Measurements from ENCODE around the gene CBLB.

CBLB gene

DNA sequence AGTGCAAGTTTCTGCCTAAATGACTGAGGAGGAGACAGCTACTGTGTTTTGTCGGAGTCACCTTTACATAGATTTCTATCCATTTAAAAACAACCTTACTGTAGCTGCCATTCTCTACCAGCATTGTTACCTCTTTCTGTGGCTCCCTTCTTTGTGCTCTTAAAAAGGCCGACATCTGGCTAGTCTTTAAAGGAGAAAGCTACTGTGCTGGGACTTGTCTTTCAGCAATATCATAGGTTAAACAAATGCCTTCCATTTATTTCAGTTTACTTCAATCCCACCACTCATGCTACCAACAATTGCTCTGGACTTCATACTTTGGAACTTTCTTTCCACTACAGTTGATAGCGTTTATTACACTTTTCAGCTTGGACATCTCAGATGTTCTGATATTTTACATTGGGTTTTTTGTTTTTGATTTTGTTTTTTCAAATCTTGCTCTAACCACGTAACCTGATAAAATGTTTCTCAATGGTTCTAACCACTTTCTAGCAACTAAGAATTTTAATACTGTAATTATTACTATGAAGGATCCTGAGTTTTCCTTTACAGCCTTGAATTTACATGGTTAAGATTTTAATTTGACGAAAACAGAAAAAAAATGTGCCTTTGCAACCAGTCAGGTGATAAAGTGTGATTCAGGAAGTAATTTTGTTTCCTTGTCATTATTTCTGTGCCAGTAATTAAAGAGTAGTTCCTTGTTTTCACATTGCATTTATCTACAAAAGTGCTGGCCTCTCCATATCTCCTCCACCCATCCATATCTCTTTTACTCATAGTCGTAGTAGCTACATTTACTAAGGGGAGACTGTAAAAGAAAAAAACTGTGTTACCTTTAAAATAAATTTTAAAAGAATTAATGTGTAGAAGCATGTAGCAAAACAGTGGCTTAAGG, 1.3 kb upstream of the CBLB start:
- no peak for DNase-seq

DNA sequence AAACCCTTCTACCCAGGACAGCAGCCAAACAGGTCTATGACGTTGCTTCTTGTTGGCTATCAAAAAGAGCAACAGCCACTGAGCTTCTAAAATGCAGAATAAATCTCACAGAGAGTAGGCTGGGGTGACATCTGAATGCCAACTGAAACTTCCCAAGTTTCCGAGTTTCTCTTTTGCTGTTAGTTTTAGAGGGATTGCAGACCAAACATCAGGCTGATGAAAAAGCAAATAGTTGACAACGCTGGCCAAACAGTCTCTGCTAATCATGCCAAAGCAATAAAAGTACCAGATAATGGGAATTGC, 670 bp upstream of the CBLB start:
- DNase-seq = no peak

DNA sequence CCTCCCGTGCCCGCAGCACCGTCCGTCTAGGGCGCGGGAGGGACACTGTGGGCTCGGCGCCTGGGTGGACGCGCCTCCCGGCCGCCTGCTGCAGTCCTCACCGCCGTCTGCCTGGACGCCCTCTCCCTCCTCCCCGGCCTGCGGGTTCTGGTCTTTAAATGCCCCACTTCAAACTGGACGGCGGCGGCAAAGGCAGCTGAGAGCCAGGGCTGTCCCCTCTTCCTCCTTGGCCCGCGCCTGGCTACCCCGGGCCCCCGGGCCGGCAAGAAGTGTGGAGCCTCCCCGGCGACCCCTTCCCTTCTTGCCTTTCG, 426 bp downstream of the CBLB start:
- peak in 2 of 5 donors; percentile 10 to 24 for DNase-seq

DNA sequence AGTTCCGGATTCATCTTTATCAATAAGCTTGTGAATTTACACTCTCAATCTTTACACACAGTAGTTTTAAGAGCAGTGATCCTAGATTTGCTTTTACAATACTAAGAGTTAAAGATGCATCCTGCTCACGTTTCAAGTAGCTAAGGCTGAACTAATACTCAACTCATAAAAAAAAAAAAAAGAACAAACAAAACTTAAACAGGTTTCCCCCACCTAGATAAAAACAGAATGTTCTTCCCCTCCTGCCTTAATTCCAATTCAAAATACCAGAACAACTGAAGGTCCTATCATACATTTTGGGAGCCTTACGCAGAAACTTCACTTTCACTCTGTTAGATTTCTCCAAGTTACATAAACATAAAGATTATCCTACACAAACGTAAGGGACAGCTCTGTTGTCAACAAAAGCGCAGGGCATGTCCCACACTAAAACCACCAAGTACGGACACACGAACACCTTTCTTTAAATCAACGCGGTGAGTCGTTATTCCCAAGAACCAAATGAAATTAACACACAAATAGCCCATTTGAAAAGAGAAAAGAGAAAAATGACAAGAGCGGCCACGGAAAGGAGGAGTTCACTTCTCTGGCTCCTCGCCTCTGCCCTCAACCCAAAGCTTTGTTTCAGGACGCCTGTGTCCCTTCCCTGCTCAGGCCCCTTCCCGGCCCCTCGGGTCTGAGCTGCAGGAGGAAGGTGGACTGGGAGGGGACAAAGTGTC, 941 bp downstream of the CBLB start:
- peak in 2 of 5 donors; percentile 6 to 17 for DNase-seq

DNA sequence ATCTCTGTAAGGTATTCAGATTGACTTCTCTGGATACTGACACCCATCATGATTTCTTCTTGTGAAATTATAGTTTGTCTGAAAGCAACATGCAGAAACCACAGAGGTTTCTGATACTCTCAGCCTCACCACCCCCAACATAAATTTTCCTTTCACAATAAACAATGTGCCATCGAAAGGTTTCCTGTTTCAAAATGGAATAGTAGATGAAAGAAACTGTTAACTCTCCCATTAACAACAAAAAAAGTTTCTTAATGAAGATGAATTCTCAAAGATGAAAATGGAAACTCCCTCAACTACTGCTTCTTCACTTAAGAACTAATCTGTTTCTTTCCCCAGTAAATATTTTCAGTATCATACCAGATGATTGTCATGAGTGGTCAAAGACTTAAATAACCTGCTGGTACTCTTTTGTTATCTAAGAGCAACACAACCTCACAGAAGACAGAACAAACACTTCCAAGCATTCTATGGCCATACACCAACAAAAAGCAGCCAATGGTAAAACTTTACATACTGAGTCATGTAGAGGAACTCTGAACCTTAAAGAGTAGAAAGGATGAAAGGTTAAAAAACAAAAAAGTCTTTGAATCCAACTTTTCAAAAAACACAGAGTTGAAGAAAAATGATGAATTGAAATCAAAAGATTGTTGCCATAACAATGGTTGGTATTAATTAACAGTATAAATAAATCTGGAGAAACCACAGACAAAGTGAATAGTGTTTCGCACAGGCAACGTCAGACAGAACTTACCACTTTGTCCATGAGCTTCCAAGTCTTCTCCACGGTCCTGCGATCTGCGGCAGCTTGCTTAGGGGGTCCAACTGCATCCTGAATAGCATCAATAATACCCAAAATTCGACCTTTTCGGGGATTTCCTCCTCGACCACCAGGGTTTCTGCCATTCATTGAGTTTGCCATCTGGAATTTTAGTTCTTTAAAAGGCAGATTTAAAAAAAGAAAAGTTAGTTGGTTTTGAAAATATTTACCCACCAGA, 1.9 kb downstream of the CBLB start:
- peak in 1 of 5 donors; percentile 64 for DNase-seq

DNA sequence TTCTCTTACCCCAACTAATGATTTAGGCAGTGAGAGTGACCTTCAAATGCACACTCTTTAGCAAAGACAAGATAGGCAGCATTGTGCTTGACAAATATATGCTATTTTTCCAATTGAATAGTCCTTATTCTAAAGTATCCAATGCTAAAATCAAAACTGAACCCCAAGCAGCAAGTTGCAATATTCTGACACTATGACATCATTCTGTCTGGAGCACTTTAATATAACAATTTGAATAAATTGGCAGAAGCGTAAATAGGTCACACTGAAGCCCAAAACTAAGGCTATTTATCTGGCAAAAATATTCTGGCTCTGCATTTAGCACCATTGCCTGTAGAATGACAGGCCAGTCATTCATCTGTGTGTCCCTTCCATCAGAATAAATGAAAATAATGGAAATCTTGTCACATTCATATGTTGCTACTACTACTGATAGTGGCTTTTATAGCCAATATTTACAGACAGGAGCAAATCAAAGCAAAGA, 2.9 kb downstream of the CBLB start:
- DNase-seq = no peak

DNA sequence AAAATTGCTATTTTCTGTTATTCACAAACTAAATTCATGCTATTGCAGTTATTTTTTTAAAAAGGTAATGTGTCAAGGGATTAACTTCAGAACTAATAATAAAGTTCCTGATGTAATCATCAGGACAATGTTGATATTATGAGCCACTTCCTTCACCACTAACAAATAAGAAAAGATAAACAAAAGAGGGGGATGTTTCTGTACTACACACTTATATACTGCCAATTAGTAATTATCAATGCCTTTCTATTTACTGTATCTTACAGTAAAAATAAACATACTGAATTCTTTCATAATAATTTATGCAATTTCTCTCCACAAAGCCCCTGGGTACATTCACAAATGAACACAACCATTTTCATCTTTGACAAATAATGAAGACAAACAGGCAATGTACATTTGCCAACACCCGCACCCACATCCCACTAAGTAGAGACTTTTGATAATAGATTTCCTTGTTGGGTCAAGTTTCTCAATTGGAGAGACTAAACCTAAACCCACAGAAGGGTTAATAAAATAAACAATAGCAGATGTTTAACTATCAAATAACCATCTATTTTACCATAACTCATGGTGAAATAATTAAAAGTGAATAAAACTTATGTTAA, 3.7 kb downstream of the CBLB start:
- DNase-seq = no peak

DNA sequence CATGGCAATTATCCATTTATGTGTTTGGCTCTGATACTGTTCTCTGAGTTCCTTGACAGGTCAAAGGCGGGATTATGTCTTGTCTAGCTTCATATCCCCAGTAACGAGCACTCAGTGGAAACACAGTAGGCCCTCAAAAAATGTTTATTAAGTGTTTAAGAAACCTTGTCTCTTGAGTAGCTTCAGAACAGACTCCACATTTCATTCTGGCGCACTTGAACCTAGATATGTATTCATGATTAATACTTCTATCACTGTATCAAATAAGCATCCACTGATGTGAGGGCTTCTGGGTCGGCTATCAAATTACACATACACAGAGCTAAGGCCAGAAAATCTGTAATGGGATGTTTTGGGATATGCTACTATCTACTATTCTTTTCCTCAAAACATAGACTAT, 4.6 kb downstream of the CBLB start:
- DNase-seq = no peak

DNA sequence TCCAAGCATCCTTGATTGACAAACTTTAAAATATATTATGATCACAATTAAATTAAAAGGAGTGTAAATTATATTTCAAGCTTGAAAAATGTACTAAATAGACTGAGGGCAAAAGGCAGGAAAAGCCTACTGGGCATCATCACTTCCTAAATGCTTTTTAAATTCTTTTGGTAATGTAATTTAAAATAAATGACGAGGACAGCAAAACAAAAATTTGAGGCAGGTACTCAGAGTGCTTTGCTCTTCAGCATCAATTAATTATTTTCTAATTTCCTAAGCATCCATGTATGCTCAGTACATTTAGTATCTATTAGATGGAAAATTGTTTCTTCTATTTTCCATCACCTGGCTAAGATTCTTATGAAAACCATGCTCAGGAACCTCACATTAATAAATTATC, 5.2 kb downstream of the CBLB start:
- DNase-seq = no peak

DNA sequence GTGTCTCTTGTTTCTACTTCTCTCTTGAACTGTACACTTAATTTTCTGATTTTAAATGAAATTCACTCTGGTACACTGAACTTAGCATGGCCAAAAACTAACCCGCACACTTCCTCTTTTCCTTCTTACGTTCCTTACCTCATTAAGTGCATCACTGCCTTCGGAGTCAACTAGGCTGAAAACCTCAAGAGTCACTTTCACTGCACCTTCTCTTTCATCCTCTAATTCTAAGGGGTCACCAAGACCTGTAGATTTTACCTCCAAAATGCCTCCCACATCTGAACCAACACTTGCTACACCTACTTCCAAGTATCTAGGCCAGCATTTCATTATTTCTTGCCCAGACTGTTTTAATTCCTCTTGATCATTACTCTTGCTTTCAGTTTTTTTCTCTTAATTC, 6.6 kb downstream of the CBLB start:
- DNase-seq = no peak

DNA sequence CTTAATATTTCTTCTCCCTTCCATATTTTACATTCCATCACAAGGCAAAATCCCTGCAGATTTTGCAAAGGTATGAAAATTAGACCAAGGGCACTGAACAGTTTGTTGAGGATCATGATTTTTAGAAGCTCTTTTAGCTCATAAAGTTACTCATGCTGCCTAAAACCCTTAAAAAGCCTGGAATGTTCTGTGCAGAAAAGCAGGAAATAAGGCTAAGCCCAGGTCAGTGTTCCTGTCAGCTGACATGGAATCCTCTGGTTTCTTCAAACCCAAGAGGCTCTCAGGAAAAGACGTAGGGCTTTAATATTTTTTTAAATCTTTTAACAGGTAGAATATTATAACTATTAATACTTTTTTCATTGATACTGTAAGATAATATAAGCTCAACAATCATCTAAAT, 8.2 kb downstream of the CBLB start:
- no peak for DNase-seq

DNA sequence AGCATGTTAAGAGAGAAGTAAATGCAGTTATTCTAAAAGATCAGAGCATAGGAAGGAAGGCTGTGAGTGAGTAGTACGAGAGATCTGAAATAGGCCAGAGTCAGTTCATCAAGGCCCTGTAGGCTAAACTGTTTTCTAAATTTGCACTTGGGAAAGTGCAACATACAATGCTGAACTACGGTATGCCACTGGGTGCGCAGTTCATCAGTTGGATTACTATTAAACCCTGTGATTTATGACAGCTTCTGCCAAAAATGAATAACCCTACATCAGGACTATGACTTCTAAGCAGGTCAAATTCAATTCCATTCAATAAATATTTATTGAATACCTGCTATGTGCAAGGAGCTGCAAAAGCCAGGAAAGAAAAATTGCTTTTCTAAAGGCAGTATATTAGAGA, 10.8 kb downstream of the CBLB start:
- DNase-seq = no peak

DNA sequence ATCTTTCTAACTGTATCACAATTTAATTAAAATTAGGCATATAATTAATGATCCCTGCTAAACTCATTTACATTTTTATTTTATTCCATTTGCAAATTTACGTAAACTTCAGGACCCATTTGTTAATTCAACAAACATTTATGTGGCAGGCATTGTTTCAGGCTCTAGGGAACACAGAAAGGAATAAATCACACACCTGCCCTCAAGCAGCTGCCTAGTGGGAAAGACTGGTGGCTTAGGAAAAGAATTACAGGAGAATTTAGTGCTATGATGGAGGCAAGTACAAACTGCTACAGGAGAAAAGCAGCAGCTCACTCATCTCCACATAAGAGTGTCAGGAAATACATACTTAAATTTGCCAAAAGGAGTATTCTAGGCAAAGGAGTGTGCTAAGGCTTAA, 11.2 kb downstream of the CBLB start:
- no peak for DNase-seq

DNA sequence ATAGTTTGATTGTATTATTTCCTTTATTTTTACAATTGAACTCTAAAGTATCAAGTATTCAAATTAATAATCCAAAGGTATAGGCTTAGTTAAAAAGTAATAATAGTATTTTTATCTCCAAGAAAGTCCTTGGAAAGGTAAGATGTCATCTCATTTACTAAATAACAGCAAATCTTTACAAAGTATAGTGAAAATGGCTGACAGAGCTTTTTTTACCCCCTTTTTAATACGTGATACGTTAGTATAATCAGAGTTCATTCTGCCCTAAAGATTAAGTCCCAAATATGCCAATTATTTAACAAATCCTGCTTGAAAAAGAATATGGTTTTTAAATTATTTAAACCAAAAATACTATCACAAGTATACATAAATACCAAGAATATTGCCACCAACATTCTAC, 12.2 kb downstream of the CBLB start:
- DNase-seq = no peak

DNA sequence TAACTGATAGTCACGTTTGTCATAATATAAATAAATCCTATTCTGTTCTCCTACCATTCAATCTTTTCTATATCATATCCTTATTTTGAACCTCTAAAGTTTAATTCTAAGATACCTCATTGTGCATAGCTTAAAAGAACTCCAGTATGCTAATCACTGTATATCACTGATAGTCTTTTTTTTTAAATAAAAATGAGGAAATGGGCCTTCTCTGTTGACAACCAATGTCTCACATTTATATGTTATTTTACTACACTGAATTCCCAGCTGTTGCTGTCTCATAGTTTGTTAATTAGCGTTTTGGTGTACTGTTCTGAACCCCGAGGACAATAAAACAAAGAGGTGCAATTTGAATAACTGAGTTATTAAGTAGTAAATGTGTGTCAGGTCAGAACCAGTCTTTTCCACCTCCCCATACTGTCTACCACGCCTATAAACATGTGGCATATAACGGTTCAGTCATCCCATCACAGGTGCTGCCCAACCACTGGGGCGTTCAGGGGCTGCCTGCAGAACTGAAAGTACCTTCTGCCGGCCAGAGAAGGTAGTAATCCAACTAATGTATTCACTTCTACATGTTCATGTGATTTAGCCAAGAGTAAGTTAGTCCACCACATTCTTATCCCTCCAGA, 14.9 kb downstream of the CBLB start:
- peak in 1 of 5 donors; percentile 26 for DNase-seq

DNA sequence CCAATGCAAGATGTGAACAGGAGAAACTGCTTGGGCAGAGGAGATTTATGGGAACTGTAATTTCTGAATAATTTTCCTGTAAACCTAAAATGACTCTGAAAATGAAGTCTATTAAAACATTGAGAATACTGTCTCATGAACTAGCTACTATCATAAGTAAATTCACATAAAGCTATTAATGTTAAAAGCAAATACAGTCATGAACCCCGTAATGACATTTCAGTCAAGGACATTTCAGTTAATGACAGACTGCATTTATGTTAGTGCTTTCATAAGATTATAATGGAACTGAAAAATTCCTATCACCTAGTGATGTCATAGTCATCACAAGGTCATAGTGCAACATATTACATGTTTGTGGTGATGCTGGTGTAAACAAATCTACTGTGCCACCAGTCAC, 17.2 kb downstream of the CBLB start:
- DNase-seq = no peak

DNA sequence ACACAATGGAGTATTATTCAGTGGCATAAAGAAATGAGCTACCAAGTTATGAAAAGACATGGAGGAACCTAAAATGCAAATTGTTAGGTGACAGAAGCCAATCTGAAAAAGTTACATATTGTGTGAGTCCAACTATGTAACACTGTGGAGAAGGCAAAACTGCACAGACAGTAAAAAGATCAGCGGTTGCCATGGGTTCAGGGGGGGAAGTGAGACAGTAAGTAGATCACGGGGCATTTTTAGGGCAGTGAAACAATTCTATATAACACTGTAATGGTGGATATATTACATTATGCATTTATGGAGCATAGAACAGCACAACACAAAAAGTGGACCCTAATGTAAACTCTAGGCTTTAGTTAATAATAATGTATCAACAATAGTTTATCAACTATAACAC, 17.6 kb downstream of the CBLB start:
- no peak for DNase-seq

DNA sequence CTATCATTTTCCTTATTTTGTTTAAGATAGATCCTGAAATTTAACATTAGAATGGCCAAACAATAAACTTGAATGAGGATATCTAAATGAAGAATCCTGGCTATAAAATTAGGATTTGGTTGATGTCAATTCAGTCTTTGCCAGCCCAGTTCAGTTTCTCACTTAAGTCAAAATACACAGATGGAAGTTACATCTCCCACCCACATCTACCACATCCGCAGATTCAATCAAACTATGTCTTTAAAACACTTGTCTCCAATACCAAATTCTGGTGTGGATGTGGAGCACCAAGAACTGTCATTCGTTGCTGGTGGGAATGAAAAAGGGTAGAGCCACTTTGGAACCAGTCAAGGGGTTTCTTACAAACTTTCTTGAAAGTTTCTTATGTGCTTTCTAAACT, 18.2 kb downstream of the CBLB start:
- no peak for DNase-seq

DNA sequence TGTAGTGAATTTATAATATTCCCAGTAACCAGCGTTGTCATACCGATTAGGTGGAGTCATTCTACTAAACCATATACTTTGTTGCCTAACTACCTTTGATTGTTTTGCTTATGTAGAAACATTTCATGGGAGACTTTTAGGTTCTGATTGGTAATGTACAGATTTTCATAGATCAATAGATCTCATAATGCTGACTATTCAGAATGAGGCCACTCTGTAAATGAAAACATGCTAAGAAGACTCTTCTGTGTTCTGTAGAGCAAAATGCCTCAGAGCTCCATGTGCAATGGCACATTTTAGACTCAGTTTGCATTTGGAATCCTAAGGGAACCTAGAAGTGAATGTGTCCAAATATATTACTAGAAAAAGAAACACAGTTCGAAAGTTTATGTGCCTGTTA, 20.0 kb downstream of the CBLB start:
- DNase-seq = no peak

DNA sequence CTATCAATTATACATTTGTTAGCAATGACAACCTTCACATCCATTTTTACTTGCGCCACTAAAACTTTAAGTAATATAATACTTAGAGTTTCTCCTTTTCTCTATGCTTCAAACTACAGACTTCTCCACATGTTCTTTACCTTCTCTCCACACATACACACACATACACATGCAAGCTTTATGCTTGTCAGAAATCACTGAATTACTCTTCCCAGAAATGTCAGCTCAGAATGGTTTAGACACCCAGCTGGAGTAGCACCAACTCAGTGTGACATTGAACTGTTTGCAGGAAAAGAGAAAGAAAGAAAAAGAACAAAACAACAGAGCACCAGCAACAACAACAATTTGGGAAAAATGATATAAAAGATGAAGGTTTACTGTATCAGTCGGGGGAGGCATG, 20.9 kb downstream of the CBLB start:
- no peak for DNase-seq

DNA sequence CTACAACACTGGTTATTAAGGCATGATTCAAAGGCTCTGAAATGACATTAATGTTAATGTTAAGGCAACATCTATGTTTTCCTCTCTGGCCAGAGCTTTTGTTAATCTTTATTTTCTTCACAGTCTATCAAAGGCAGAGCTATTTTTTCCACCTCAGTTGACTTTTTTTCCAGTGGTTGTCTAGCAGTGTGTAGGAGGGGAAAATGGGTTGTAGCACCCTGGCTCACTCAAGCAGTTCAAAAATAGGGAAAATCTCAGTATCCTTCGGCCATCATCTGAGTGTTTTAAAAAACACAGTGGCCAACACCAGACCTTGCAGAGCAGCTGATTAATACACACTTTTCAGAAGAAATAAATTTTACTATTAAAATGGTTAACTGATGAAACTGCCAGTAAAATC, 21.4 kb downstream of the CBLB start:
- no peak for DNase-seq

DNA sequence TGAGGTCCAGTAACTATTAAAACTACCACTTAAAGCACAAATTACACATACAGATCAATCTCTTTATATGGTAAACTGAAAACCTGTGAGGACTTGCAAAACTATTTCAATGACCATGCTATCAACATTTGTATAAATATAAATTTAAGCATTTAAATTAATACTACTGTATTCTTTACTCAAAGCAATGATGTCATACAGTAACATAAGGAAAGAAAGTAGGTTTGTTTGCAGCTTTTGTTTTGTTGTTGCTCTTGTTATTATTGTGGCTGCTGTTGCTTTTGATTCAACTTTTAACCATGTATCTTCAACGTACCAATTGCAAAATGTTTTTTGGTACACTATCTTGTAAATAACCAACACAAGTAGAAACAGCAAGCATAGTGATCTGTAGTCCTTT, 22.0 kb downstream of the CBLB start:
- DNase-seq = no peak

Data from T-helper 1 cell (primary cell).